HepG2 (cell line): ENCODE results near the gene CYSTM1. TPM values are rescaled to one million over a fixed set of nuclear protein-coding genes. Genes with fewer than 3 reads are reported as not detected.

Experiments
- AGO2 ChIP-seq: fragments of 200-400 bp; formaldehyde crosslinking; optimal IDR thresholded peaks from 2 replicates; pipeline ENCODE3; 2017; ENCODE audit warnings: mild to moderate bottlenecking, low read depth, low read length, moderate library complexity
- EZH2 ChIP-seq: conservative IDR thresholded peaks from 2 replicates; pipeline ENCODE4 v1.6.1; 2012; ENCODE audit warnings: mild to moderate bottlenecking, low read depth, low read length, moderate library complexity
- FOXK1 ChIP-seq: sonication (generic); formaldehyde crosslinking; IDR thresholded peaks from 2 replicates; pipeline ENCODE4 v1.4.0; 2020; ENCODE audit warnings: low read depth, missing genetic modification reagents, borderline replicate concordance
- HOXA3 ChIP-seq: sonication (generic); formaldehyde crosslinking; IDR thresholded peaks from 2 replicates; pipeline ENCODE4 v1.5.0; 2020; ENCODE audit warnings: missing genetic modification reagents
- NR2F2 ChIP-seq: IDR thresholded peaks from 2 replicates; pipeline ENCODE4 v1.6.1; 2012; ENCODE audit warnings: low read depth, inconsistent platforms, borderline replicate concordance
- RAD51 ChIP-seq: fragments of 450-650 bp; IDR thresholded peaks from 2 replicates; pipeline ENCODE4 v1.6.1; 2016; ENCODE audit warnings: borderline replicate concordance
- SKI ChIP-seq: fragments of 450-650 bp; IDR thresholded peaks from one replicate; pipeline ENCODE4 v1.6.1; 2018; ENCODE audit warnings: mild to moderate bottlenecking; ENCODE audit not compliant: partially characterized antibody
- SRF ChIP-seq: IDR thresholded peaks from 2 replicates; pipeline ENCODE4 v1.6.1; 2011; ENCODE audit warnings: mild to moderate bottlenecking, low read depth, low read length, moderate library complexity
- ZBTB42 ChIP-seq: sonication (generic); formaldehyde crosslinking; IDR thresholded peaks from 2 replicates; pipeline ENCODE4 v1.5.0; 2020; ENCODE audit warnings: mild to moderate bottlenecking, missing genetic modification reagents
- ZBTB7B ChIP-seq: sonication (generic); formaldehyde crosslinking; IDR thresholded peaks from 2 replicates; pipeline ENCODE4 v1.4.0; 2020; ENCODE audit warnings: missing genetic modification reagents
- ZKSCAN5 ChIP-seq: sonication (generic); formaldehyde crosslinking; IDR thresholded peaks from 2 replicates; pipeline ENCODE4 v1.5.1; 2020; ENCODE audit warnings: mild to moderate bottlenecking, missing genetic modification reagents
- ZNF232 ChIP-seq: sonication (generic); formaldehyde crosslinking; IDR thresholded peaks from 2 replicates; pipeline ENCODE4 v1.4.0; 2020; ENCODE audit warnings: missing genetic modification reagents, borderline replicate concordance
- ZNF337 ChIP-seq: sonication (generic); formaldehyde crosslinking; IDR thresholded peaks from 2 replicates; pipeline ENCODE4 v1.5.1; 2020; ENCODE audit warnings: missing genetic modification reagents, low read depth, mild to moderate bottlenecking, borderline replicate concordance
- ZNF460 ChIP-seq: sonication (generic); formaldehyde crosslinking; IDR thresholded peaks from 2 replicates; pipeline ENCODE4 v1.5.1; 2020; ENCODE audit warnings: missing genetic modification reagents, mild to moderate bottlenecking, borderline replicate concordance
- ZNF543 ChIP-seq: sonication (generic); formaldehyde crosslinking; IDR thresholded peaks from 2 replicates; pipeline ENCODE4 v1.4.0; 2020; ENCODE audit warnings: mild to moderate bottlenecking, missing genetic modification reagents
- ZNF547 ChIP-seq: sonication (generic); formaldehyde crosslinking; IDR thresholded peaks from 2 replicates; pipeline ENCODE4 v1.5.1; 2020; ENCODE audit warnings: mild to moderate bottlenecking, missing genetic modification reagents
- ZNF562 ChIP-seq: sonication (generic); formaldehyde crosslinking; IDR thresholded peaks from 2 replicates; pipeline ENCODE4 v1.8.0; 2022; ENCODE audit warnings: missing genetic modification reagents, borderline replicate concordance
- ZNF670 ChIP-seq: sonication (generic); formaldehyde crosslinking; IDR thresholded peaks from 2 replicates; pipeline ENCODE4 v1.8.0; 2022; ENCODE audit warnings: mild to moderate bottlenecking, missing genetic modification reagents, borderline replicate concordance
- ZNF792 ChIP-seq: IDR thresholded peaks from 2 replicates; pipeline ENCODE4 v1.6.1; 2016
- ZSCAN25 ChIP-seq: sonication (generic); formaldehyde crosslinking; IDR thresholded peaks from 2 replicates; pipeline ENCODE4 v1.8.0; 2022; ENCODE audit warnings: mild to moderate bottlenecking, missing genetic modification reagents
- polyA plus RNA-seq, 8 experiments: library from polyadenylated mRNA; depleted of rRNA in 3 of 8; stranded (reverse) in 7 of 8; unstranded in 1 of 8; fragments of >200 nt; fragmentation: Illumina TruSeq in 4 of 8; extraction: Trizol in 4 of 8; gene quantifications; 2 replicates each; pipeline versions ENCODE4 v1.2.1 to v1.2.3, GENCODE V29; 2011 to 2016; ENCODE audit warnings: low read depth in 4 of 8, missing spikeins in 1 of 8, mixed read lengths in 1 of 8; ENCODE audit not compliant: insufficient read depth in 1 of 8
- total RNA-seq, 5 experiments: library from RNA; depleted of rRNA; stranded (reverse); fragments of >200 nt; fragmentation: Illumina TruSeq; extraction: Trizol; gene quantifications; 2 replicates each; pipeline ENCODE4 v1.2.3, GENCODE V29; 2016; ENCODE audit warnings: low read depth in 1 of 5
- TF ChIP-seq, protein P1 (sequence below): sonication (generic); formaldehyde crosslinking; IDR thresholded peaks from 2 replicates; pipeline ENCODE4 v1.5.0; 2020; ENCODE audit warnings: mild to moderate bottlenecking, missing genetic modification reagents
- TF ChIP-seq, protein P2 (sequence below), 2 experiments: fragments of 450-650 bp in 1 of 2; sonication (generic) in 1 of 2; formaldehyde crosslinking; IDR thresholded peaks; 2 replicates each; pipeline versions ENCODE4 v1.5.0 to v1.8.0; 2020 to 2022; ENCODE audit warnings: mild to moderate bottlenecking in 1 of 2, missing genetic modification reagents in 1 of 2
- TF ChIP-seq, protein P3 (sequence below): sonication (generic); formaldehyde crosslinking; IDR thresholded peaks from 2 replicates; pipeline ENCODE4 v1.8.0; 2022; ENCODE audit warnings: missing genetic modification reagents, low read depth, mild to moderate bottlenecking, borderline replicate concordance
- TF ChIP-seq, protein P4 (sequence below): sonication (generic); formaldehyde crosslinking; conservative IDR thresholded peaks from 2 replicates; pipeline ENCODE4 v1.4.0; 2020; ENCODE audit warnings: missing genetic modification reagents

CYSTM1 gene
- total and polyA plus RNA-seq, 2 of the 13 experiments (the other 11 are each of a cell fraction or from before 2014, with no cell fraction given), result 40.0 to 73.4 TPM

DNA sequence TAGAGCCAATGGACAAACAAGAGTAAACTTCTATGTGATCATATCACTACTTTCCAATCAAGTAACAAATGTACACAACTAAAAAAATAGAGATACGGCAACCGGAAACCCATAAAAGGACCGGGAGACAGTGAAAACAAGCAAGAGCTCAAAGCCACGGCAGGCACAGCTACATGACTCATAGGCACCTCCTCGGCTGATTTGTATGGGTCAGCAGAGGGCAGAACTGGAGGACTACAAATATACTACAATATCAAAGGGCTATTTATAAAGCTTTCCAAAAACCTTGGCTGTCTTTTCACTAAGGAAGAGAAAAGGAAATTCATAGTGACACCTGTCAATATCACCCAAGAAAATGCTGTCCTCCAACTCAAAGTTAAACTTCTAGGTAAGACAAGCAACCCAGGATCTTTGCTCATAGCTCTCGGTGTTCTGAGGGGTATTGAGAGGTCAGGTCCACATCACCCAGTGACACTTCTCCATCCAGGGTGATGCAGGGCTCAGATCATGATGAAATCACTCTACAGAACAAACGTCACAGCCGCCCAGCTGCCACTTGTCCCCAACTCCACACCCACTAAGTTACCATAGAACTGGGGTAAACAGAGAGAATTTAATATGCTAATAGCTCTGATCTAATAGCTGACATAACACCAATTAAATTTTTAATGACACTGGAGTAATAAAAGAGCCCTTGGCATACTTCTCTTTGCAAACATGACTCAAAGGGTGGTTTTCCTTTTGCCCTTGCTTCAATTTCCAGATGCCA lies 86.6 kb downstream of the CYSTM1 start (continued):
- TF ChIP-seq, protein P1, sequence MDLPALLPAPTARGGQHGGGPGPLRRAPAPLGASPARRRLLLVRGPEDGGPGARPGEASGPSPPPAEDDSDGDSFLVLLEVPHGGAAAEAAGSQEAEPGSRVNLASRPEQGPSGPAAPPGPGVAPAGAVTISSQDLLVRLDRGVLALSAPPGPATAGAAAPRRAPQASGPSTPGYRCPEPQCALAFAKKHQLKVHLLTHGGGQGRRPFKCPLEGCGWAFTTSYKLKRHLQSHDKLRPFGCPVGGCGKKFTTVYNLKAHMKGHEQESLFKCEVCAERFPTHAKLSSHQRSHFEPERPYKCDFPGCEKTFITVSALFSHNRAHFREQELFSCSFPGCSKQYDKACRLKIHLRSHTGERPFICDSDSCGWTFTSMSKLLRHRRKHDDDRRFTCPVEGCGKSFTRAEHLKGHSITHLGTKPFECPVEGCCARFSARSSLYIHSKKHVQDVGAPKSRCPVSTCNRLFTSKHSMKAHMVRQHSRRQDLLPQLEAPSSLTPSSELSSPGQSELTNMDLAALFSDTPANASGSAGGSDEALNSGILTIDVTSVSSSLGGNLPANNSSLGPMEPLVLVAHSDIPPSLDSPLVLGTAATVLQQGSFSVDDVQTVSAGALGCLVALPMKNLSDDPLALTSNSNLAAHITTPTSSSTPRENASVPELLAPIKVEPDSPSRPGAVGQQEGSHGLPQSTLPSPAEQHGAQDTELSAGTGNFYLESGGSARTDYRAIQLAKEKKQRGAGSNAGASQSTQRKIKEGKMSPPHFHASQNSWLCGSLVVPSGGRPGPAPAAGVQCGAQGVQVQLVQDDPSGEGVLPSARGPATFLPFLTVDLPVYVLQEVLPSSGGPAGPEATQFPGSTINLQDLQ (CRISPR knock-in tag), result no peak
- TF ChIP-seq ZNF337 (CRISPR knock-in tag) (no peak), ZNF670 (no peak), ZNF543 (no peak), EZH2 (no peak), ZNF460 (CRISPR knock-in tag) (no peak), AGO2 (no peak), ZNF547 (CRISPR knock-in tag) (no peak), ZKSCAN5 (CRISPR knock-in tag) (no peak), ZBTB7B (no peak), FOXK1 (CRISPR knock-in tag) (peak; percentile 59; the same call in 1 of the 2 replicates), NR2F2 (no peak), ZNF792 (no peak), ZNF562 (no peak), ZBTB42 (CRISPR knock-in tag) (no peak), SRF (peak; percentile 96), RAD51 (no peak), ZNF232 (CRISPR knock-in tag) (no peak), HOXA3 (CRISPR knock-in tag) (no peak), SKI (no peak), ZSCAN25 (CRISPR knock-in tag) (no peak)
- TF ChIP-seq, protein P2, sequence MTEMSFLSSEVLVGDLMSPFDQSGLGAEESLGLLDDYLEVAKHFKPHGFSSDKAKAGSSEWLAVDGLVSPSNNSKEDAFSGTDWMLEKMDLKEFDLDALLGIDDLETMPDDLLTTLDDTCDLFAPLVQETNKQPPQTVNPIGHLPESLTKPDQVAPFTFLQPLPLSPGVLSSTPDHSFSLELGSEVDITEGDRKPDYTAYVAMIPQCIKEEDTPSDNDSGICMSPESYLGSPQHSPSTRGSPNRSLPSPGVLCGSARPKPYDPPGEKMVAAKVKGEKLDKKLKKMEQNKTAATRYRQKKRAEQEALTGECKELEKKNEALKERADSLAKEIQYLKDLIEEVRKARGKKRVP (CRISPR knock-in tag; IDR thresholded peaks at IDR 0.05), result no peak
- TF ChIP-seq, protein P3, sequence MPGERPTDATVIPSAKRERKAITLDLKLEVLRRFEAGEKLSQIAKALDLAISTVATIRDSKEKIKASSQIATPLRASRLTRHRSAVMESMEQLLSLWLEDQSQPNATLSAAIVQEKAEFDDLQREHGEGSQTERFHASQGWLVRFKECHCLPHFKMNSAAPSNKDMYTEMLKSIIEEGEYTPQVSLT (CRISPR knock-in tag), result no peak
- TF ChIP-seq, protein P4, sequence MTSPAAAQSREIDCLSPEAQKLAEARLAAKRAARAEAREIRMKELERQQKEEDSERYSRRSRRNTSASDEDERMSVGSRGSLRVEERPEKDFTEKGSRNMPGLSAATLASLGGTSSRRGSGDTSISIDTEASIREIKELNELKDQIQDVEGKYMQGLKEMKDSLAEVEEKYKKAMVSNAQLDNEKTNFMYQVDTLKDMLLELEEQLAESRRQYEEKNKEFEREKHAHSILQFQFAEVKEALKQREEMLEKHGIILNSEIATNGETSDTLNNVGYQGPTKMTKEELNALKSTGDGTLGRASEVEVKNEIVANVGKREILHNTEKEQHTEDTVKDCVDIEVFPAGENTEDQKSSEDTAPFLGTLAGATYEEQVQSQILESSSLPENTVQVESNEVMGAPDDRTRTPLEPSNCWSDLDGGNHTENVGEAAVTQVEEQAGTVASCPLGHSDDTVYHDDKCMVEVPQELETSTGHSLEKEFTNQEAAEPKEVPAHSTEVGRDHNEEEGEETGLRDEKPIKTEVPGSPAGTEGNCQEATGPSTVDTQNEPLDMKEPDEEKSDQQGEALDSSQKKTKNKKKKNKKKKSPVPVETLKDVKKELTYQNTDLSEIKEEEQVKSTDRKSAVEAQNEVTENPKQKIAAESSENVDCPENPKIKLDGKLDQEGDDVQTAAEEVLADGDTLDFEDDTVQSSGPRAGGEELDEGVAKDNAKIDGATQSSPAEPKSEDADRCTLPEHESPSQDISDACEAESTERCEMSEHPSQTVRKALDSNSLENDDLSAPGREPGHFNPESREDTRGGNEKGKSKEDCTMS (CRISPR knock-in tag), result no peak
